Mesodermal cell (in vitro differentiated cells): ENCODE results near the gene FANCE.
"Not testable (repeated sequence)": the region's sequence is repeated elsewhere in the genome, so short reads cannot be mapped to it uniquely, and the experiment has no call there.

Source experiments
- H3K27ac ChIP-seq: 2 replicates; pipeline ENCODE4 v1.7.0; 2013; ENCODE audit warnings: mild to moderate bottlenecking, low read depth, low read length, moderate library complexity; ENCODE audit not compliant: severe bottlenecking
- H3K36me3 ChIP-seq: 2 replicates; pipeline ENCODE4 v1.7.1; 2013; ENCODE audit warnings: mild to moderate bottlenecking, low read length, moderate library complexity; ENCODE audit not compliant: control insufficient read depth, insufficient read depth
- H3K4me1 ChIP-seq: one replicate; pipeline ENCODE4 v1.7.1; 2013; ENCODE audit warnings: mild to moderate bottlenecking, low read length; ENCODE audit not compliant: insufficient read depth, control insufficient read depth, poor library complexity, severe bottlenecking
- H3K4me3 ChIP-seq: 2 replicates; pipeline ENCODE4 v1.7.0; 2013; ENCODE audit warnings: low read length, control low read depth, mild to moderate bottlenecking; ENCODE audit not compliant: insufficient read depth, poor library complexity, severe bottlenecking; ENCODE audit errors: extremely low read depth
- H3K9me3 ChIP-seq: 2 replicates; pipeline ENCODE4 v1.7.1; 2013; ENCODE audit warnings: mild to moderate bottlenecking, low read length, moderate library complexity; ENCODE audit not compliant: control insufficient read depth
- WGBS, 2 experiments: methylation state at CpG; one replicate each; pipeline ENCODE4 v1.1.5; 2013; ENCODE audit warnings: missing lambda C conversion rate in 2 of 2; ENCODE audit not compliant: insufficient coverage in 2 of 2; 5-methylcytosine and 5-hydroxymethylcytosine counted together

FANCE gene

DNA sequence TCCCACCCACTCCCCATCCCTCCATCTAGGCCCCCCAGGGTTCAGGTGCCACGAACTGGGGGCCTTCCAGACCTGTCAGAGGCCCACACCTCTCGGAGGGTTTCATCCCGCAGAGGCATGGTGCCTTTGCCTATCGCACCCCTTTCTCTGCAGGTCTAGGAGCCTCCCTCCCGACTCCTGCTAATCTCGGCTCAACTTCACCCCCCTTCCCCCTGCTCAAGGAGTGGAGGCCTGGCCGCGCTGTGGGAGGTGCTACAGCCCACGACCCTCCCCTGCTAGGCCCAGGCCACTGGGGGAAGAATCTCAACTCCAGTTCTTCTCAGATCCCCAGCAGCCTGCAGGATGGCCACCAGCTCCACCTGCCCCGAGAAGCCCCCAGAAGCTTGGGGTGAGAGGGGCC, 60.6 kb downstream of the FANCE start, which contains the start of gene TULP1:
TSS of gene TULP1 (minus strand) at position 157 of the 400 bp plus-strand sequence. CDS start at position 119, 38 bp downstream.
- 49 to 73% methylated on average over 3 to 4 of the region's 10 CpGs for WGBS, 2 experiments
- Histone ChIP-seq H3K4me1 (no peaks in the 10 kb centered on the region), H3K36me3 (no peaks in the 10 kb centered on the region), H3K9me3 (no peaks in the 10 kb centered on the region), H3K4me3 (no peak within 1 kb of the TSS), H3K27ac (no peak within 1 kb of the TSS)

DNA sequence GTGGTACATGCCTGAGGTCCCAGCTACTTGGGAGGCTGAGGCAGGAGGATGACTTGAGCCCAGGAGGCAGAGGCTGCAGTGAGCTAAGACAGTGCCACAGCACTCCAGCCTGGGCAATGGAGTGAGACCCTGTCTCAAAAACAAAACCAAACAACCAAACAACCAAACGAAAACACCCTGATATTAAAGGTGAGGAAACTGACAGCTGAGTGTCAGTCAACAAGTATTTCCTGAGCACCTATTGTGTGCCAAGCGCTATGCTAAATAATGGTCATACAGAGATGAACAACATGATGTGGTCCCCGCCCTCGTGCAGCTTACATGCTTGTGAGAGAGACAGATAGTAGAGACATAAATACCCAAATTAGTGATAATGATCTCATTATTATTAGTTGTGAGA, 62.4 kb downstream of the FANCE start:
- 90 to 91% methylated on average over 1 to 3 of the region's 4 CpGs for WGBS, 2 experiments
- Histone ChIP-seq H3K4me1 (no peaks in the 10 kb centered on the region), H3K9me3 (no peaks in the 10 kb centered on the region), H3K4me3 (no peak overlapping the region), H3K36me3 (no peaks in the 10 kb centered on the region), H3K27ac (no peak overlapping the region)

DNA sequence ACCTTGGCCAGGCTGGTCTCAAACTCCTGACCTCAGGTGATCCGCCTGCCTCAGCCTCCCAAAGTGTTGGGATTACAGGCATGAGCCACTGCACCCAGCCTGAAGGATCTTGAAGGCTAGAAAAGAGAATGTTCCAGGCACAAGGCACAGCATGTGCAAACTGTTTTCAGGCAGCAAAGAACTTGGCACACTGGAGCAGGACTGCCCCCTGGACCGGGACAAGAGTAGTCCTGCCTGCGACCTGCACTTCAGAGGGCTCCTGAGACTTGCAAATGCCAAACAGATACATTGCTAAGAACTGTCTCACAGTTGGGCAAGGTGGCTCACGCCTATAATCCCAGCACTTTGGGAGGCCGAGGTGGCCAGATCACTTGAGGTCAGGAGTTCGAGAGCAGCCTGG, 63.8 kb downstream of the FANCE start:
- H3K9me3 ChIP-seq, H3K36me3 ChIP-seq, H3K4me1 ChIP-seq, H3K4me3 ChIP-seq, H3K27ac ChIP-seq: not testable (repeated sequence)
- WGBS, 2 experiments: 83 to 85% methylated on average over 6 of the region's 6 CpGs
